A673 (cell line): ENCODE results near the gene DPM1. TPM values are rescaled to one million over a fixed set of nuclear protein-coding genes. Genes with fewer than 3 reads are reported as not detected.

Experiments used
- BruUV-seq: library from RNA; stranded (reverse); fragments of 400-500 nt; replicated peaks from 2 replicates; lab custom pipeline; 2021; lab: Mats Ljungman, UMichigan
- CTCF ChIA-PET: fragments of 300-600 bp; sonication (Branson Sonifier 250); formaldehyde crosslinking; loops from one replicate; lab custom pipeline; 2022; ENCODE audit warnings: antibody characterized with exemption; lab: Charles Lee
- POLR2A ChIA-PET: fragments of 300-600 bp; sonication (Branson Sonifier 250); formaldehyde crosslinking; loops from one replicate; lab custom pipeline; 2022; ENCODE audit warnings: antibody characterized with exemption; ENCODE audit not compliant: low non-redundant PET; lab: Charles Lee
- DNase-seq: peaks from one replicate; pipeline ENCODE4 v3.0.0-alpha.2; 2015; ENCODE audit warnings: low spot score
- H3K27ac ChIP-seq: fragments of 200-600 bp; sonication (generic); 2 replicates; pipeline ENCODE4 v1.5.1; 2016; ENCODE audit warnings: mixed run types, low read depth, mild to moderate bottlenecking, mixed read lengths, antibody characterized with exemption, low read length; ENCODE audit not compliant: poor library complexity, severe bottlenecking
- H3K27me3 ChIP-seq: fragments of 200-600 bp; sonication (generic); replicated peaks from 2 replicates; pipeline ENCODE4 v1.6.1; 2017; ENCODE audit warnings: mixed run types, low read depth, mild to moderate bottlenecking, mixed read lengths, antibody characterized with exemption, low read length; ENCODE audit not compliant: insufficient read depth, poor library complexity
- H3K36me3 ChIP-seq: fragments of 200-600 bp; sonication (generic); 2 replicates; pipeline ENCODE4 v1.6.1; 2016; ENCODE audit warnings: mixed run types, mild to moderate bottlenecking, mixed read lengths, antibody characterized with exemption, low read length; ENCODE audit not compliant: insufficient read depth, poor library complexity, severe bottlenecking
- H3K4me1 ChIP-seq: fragments of 200-600 bp; sonication (generic); 2 replicates; pipeline ENCODE4 v1.6.1; 2017; ENCODE audit warnings: mixed run types, mild to moderate bottlenecking, mixed read lengths, antibody characterized with exemption, low read length; ENCODE audit not compliant: insufficient read depth, poor library complexity, severe bottlenecking
- H3K4me3 ChIP-seq: fragments of 200-600 bp; sonication (generic); 2 replicates; pipeline ENCODE4 v1.5.1; 2016; ENCODE audit warnings: low read depth, mixed run types, mild to moderate bottlenecking, mixed read lengths, low read length; ENCODE audit not compliant: poor library complexity, severe bottlenecking
- H3K9me3 ChIP-seq: fragments of 200-600 bp; sonication (generic); 2 replicates; pipeline ENCODE4 v1.6.1; 2016; ENCODE audit warnings: mixed run types, low read depth, mild to moderate bottlenecking, mixed read lengths, antibody characterized with exemption, low read length; ENCODE audit not compliant: poor library complexity, severe bottlenecking
- EZH2 ChIP-seq: fragments of 200-600 bp; sonication (generic); IDR thresholded peaks from 2 replicates; pipeline ENCODE4 v1.6.1; 2017; ENCODE audit warnings: borderline replicate concordance, low read depth, mild to moderate bottlenecking, mixed read lengths, antibody characterized with exemption, low read length; ENCODE audit not compliant: poor library complexity, severe bottlenecking
- intact Hi-C: fragments of 100-400 bp; cut with micrococcal nuclease; formaldehyde crosslinking; loops from one replicate; pipeline ENCODE4 v1.10.0; 2022; ENCODE audit not compliant: unreplicated experiment
- total RNA-seq: library from RNA; stranded (reverse); gene quantifications from 2 replicates; pipeline ENCODE4 v1.2.3, GENCODE V29; 2021
- TF ChIP-seq, protein P1 (sequence below): fragments of 300-800, 200-600 bp; sonication (generic); conservative IDR thresholded peaks from 2 replicates; pipeline ENCODE4 v1.5.1; 2017; ENCODE audit warnings: low read depth, mild to moderate bottlenecking, antibody characterized with exemption, low read length, moderate library complexity, mixed read lengths

The DPM1 gene
- total RNA-seq, 1 experiment from 2014 or later, result 65.5 TPM

DNA sequence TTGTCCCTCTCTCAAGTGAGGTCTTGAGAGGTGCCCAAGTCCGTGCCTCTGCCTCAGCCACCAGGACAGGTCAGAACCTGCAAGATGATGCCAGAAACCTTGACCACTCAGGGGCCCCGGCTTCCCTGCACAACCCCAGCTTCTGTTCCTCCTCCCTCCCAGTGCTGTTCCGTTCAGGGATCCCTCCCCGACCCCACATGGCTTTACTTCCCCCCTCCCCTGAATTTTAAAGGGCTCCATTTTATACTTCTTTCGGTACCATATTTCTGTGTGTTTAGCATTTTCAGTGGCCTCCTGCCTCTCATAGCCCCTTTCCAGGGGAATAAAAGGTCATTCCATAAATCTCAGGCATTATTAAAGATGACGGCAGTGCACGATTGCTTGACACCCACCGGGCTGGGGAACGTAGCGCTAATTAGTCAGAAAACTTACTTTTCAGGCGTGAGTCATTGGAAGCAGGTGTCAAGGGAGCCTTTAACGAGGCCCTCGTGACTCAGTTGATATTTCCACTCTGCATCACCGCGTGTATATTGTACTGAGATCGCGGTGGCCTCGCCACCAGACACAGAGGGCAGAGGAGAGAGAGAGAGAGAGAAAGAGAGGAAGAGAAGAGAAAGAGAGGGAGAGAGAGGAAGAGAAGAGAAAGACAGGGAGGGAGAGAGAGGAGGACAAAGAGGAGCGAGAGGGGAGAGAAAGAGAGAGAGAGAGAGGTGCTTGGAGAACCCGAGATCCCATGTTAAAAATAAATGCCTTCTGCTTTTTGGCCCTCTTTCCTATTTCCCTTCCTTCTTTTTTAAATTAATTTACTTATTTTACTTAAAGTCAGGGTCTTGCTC lies 43.3 kb upstream of the DPM1 start:
- Histone ChIP-seq H3K4me3 (no peak overlapping the region), H3K36me3 (peaks cover 7% of the 10 kb centered on the region), H3K27me3 (no peaks in the 10 kb centered on the region), H3K9me3 (no peaks in the 10 kb centered on the region), H3K27ac (no peak overlapping the region), H3K4me1 (no peaks in the 10 kb centered on the region)
- BruUV-seq, result no TSS peak
- no peak for TF ChIP-seq EZH2
- TF ChIP-seq, protein P1, sequence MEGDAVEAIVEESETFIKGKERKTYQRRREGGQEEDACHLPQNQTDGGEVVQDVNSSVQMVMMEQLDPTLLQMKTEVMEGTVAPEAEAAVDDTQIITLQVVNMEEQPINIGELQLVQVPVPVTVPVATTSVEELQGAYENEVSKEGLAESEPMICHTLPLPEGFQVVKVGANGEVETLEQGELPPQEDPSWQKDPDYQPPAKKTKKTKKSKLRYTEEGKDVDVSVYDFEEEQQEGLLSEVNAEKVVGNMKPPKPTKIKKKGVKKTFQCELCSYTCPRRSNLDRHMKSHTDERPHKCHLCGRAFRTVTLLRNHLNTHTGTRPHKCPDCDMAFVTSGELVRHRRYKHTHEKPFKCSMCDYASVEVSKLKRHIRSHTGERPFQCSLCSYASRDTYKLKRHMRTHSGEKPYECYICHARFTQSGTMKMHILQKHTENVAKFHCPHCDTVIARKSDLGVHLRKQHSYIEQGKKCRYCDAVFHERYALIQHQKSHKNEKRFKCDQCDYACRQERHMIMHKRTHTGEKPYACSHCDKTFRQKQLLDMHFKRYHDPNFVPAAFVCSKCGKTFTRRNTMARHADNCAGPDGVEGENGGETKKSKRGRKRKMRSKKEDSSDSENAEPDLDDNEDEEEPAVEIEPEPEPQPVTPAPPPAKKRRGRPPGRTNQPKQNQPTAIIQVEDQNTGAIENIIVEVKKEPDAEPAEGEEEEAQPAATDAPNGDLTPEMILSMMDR, result no peak
- DNase-seq, result no peak
- CTCF ChIA-PET, result interaction anchor here (0.6 kb wide), 1 partner anchor 25 kb away, joined by 4 read pairs; no protein-coding TSS in a partner anchor
- intact Hi-C loops, result no loop called here
- POLR2A ChIA-PET, result no interaction called here

GRCh38 chr20:50999355-50999754 lies 41.0 kb upstream of the DPM1 start:
- Histone ChIP-seq H3K27ac (no peak overlapping the region), H3K9me3 (no peaks in the 10 kb centered on the region), H3K4me3 (no peak overlapping the region), H3K36me3 (no peaks in the 10 kb centered on the region), H3K4me1 (no peaks in the 10 kb centered on the region), H3K27me3 (no peaks in the 10 kb centered on the region)
- intact Hi-C loops, result no loop called here
- BruUV-seq, result no TSS peak
- CTCF ChIA-PET, result no interaction called here
- POLR2A ChIA-PET, result no interaction called here
- no peak for TF ChIP-seq EZH2
- no peak for DNase-seq

GRCh38 chr20:50996901-50997865 lies 38.9 kb upstream of the DPM1 start:
- Histone ChIP-seq H3K36me3 (no peaks in the 10 kb centered on the region), H3K9me3 (no peaks in the 10 kb centered on the region), H3K4me3 (no peak overlapping the region), H3K27me3 (no peaks in the 10 kb centered on the region), H3K27ac (no peak overlapping the region), H3K4me1 (no peaks in the 10 kb centered on the region)
- ChIA-PET CTCF (no interaction called here), POLR2A (no interaction called here)
- TF ChIP-seq, protein P1, result no peak
- no peak for TF ChIP-seq EZH2
- intact Hi-C loops, result no loop called here
- BruUV-seq, result no TSS peak
- no peak for DNase-seq
